OCI-M1 (cell line): Measurements from ENCODE around the gene RABEP1.

Source experiments
- DNase-seq: peaks from one replicate; lab custom pipeline; 2025; lab: John Stamatoyannopoulos, UW

Gene RABEP1

DNA sequence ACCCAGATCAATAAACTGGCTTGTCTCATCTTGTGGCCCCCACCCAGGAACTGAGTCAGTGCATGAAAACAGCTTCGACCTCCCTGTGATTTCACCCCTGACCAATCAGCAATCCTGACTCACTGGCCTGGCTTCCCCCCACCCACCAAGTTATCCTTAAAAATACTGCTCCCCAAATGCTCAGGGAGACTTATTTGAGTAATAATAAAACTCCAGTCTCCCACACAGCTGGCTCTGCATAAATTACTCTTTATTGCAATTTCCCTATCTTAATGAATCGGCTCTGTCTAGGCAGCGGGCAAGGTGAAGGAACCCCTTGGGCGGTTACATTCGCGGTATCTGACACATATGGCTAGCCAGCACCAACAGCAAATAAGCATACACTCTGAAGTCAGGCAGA, 9.8 kb upstream of the RABEP1 start:
- DNase-seq: no peak

DNA sequence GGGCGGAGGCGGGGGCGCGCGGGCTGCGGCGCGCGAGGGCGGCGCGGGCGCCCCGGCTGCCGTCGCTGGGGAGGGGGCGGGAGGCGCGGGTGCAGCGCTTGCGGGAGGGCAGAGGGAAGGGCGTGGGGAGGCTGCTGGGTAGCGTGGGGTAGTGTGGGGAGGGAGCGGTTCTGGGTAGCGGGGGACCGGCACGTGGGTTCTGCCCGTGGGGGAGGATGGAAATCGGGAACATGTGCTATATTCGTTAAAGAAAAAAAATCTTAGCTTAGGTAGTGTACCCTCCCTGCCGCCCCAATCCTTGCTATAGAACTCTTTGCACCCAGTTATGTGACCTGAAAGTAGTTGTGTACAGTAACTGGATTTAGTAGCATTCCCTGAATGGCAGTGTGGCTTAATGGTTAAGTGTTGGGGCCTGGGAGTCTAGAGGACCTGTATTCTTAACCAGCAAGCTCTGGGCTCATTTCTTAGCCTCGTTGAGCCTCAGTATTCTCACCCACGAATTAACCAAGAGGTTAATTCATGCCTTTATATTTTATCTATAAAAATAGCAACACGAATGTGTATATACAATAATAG, 646 bp downstream of the RABEP1 start:
- peak; percentile 77 for DNase-seq

DNA sequence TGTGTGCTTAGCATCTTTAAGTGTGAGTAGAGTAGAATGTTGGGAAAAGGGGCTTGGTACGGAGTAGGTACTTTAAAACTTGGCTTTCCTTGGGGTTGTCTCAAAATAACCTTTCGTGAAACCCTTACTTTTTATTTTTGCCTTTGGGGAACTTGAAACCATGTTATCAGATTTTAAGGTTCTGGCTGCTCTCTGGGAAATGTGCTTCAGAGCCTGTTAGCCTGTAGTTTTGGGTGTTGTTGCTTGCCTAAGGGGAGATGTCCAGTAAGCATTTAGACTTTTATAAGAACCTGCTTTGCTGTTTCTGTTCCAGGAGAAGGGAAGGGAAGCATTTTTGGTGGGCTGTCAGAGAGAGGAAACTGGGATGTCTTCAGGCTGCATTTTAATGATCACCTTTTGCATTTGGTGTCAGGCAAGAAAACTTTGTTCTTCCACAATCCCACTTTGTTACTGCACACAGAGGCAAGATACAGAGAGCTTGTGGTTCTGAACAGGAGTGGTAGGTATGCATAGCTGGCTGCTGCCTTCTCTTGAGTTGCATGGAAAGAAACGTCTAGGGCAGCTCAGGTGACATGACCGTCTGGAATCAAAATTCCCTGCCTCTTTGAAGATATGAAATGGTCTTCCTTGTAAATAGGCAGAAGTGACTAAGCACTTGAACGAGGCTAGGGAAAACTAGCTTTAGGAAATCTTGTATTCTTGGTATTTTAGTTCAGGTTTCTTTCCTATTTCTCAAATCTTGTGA, 1.7 kb downstream of the RABEP1 start:
- DNase-seq: peak; percentile 88

DNA sequence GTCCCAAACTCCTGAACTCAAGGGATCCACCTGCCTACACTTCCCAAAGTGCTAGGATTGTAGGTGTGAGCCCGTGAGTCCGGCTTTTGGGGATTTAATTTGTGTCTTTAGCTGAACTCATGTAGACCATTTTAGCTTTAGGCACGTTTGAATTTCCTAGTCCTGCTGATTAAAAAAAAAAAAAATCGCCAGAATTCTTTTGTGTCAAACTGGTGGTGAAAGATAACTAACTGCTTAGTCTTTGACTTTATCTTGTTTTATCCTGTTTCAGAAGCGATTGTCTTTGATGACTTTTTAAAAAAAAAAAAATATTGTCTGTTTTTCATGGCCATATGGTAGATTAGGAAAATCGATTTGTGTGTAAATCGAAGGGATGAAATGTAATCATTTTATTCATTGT, 2.6 kb downstream of the RABEP1 start:
- peak; percentile 58 for DNase-seq

DNA sequence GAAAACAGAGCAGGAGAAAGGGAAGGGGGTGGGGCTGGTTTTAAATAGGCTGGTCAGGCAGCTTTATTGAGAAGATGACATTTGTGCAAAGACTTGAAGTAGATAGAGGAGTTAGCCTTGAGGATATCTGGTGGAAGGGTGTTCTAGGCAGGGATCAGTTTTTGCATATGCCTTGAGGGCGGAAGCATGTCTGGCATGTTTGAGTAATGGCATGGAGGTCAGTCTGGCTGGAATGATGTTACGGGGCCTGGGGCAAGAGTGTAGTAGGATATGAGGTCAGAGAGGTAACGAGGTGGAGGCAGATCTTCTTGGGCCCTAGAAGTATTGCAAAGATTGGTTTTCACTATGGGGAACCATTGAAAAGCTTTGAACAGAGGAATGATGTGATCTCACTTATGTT, 4.8 kb downstream of the RABEP1 start:
- no peak for DNase-seq

DNA sequence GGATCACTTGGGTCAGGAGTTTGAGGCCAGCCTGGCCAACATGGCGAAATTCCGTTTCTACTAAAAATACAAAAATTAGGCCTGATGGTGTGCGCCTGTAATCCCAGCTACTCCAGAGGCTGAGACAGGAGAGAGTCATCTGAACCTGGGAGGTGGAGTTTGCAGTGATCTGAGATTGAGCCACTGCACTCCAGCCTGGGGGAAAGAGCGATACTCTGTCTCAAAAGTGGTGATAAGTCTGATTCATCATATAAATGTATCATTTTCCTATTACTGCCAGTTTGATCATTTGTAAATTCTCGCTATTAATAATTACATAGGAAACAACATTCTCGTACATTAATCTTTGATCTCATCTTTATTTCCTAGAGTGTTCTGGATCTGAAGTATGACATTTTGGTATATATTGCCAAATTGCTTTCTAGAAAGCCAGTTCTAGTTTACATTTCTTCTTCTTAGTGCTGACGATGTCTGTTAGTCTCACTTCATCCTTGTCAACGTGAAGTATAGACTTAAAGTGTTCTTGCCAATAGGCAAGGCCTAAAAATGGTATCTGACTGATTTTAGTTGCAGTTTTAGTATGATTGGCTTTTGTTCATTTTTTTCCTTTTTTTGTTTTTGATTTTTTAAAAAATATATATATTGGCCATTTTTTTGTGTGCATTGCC, 9.7 kb downstream of the RABEP1 start:
- DNase-seq: no peak

DNA sequence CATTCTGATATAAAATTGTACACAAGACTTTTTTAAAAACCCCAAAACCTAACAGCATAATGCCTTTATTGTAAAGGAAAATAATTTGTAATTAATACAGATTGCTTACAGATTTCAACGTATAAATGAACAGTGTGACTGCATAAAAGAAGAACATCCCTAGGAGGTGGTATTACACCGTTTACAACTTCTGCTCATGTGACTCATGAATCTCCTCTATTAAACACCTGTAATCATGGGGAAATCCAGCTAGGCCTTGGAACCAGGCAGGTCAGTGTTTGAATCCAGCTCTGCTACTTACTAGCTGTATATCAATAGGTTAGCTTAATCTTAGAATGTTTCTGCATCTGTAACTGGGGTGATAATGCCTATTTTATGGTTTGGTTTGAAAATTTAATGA, 15.2 kb downstream of the RABEP1 start:
- no peak for DNase-seq

DNA sequence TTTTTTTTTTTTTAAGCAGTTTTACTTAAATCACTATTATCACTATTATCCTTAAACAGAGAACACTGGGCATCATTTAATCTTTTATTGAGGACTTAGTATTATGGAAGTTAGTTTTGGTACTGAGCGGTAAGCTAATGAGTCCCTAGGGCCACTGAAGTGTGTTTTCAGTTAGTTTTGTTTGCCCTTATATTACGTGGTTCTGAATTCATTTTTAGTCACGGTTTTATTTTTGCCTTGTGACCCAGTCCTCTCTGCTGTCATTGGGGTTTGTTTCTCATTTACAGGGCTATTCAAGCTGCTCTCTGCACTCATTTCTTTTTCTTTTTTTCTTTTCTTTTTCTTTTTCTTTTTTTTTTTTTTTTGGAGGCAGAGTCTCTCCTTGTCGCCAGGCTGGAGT, 17.3 kb downstream of the RABEP1 start:
- DNase-seq: no peak

DNA sequence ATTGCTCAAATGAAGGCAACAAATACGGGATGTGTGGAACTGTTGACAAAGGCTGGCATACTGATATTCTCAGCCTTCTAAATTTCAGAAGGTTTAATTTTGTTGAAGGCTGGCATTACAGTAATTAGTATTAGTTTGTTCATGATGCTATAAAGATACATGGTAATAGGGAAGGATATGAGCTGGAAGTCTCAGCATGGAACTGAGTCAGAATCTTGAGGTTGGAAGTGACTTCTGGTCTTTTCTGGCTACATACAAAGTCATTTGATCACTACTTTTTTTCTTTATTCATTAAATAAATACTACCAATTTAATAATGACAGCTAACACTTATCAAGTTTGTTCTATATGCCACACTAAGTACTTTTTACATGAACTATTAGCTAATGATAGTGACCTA, 22.6 kb downstream of the RABEP1 start:
- DNase-seq: no peak

DNA sequence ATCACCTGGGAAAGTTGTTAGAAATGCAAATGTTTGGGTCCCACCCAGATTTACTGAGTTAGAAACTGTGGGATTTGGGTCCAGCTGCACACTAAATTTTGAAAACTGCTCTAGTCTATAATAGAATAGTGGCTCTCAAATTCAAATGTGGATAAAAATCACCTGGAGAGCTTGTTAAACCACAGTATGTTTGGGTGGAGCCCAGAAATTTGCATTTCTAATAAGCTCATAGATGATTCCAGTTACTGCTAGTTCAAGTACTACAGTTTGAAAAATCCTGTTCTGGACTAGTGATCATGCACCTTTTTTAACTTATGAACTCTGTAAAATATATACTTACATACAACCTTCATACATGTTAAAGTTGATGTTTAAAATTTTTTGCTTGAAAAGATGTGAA, 27.8 kb downstream of the RABEP1 start:
- no peak for DNase-seq

DNA sequence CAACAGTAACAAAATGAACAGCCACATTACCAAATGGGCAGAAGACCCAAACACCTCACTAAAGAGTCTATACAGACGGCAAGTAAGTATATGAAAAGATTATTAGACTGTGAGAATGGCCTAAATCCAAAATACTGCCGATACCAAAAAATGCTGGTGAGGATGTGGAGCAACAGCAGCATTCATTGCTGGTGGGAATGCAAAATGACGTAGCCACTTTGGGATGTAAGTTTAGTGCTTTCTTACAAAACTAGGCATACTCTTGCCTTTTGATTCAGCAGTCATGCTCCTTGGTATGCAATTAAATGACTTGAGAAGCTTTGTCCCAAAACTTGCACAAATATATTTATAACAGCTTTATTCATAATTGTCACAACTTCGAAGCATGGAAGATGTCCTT, 43.8 kb downstream of the RABEP1 start:
- no peak for DNase-seq

DNA sequence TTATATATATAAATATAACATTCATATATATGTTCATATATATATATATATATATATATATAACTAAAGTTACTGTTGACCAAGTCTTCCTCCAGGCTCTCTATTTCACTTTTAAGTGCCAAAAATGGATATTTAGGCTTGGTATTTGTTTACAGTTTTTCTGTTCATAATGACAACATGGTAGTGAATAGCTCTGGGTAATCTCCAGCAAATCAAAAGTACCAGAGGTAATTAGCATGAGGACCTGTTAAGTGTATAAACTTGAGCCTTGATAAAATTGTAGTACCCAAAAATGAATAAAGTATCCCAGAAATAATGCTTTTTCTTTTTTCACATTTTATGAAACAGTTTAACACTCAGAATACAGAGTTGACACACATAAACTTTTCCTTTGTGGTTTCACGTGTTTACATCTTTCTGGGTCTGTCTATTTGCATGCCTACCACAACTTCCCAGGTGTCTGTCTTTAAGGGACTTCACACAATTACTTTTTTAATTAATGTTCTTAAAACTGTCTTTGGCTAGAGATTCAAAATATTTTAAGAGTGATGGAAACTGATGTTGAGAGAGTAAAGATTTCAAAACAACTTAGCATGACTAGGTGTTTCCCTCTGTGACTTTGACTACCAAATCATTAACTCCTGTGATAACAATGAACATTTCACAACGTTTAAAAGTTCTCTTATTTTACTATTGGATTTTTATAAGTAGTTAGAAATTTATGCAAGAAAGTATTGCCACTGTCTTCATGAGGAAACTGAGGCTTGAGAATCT, 47.9 kb downstream of the RABEP1 start:
- no peak for DNase-seq

DNA sequence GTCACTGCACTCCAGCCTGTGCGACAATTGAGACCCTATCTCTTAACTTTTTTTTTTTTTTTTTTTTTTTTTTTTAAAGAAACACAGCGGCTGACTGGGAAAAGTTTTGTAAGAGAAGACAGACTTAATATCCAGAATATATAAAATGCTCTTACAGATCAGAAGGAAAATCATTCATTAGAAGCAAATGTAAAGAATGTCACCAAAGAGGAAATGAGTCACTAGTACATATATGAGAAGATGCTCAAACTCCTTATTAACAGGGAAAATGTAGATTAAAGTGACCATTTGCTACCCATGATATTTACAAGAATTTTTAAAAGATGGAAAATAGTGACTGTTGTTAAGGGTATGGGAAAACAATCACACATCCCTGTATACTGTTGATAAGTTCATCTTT, 48.9 kb downstream of the RABEP1 start:
- DNase-seq: no peak

DNA sequence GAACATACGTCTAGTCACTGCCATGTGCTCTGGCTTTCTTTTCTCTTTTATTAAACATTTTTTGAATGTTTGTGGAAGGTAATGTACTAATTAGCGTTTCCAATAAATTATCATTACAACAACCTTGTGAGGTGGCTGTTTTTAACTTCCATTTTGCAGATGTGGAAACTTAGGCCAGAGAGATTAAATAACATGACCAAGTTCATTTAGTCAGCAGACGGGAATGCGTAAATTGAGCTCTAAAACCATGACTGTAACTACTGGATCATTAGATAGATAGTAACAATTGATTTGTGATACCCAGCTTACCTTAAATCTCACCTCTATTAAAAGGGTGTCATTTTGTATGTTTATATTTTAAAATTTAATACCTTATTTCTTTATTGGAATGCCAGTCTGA, 49.4 kb downstream of the RABEP1 start:
- DNase-seq: no peak

DNA sequence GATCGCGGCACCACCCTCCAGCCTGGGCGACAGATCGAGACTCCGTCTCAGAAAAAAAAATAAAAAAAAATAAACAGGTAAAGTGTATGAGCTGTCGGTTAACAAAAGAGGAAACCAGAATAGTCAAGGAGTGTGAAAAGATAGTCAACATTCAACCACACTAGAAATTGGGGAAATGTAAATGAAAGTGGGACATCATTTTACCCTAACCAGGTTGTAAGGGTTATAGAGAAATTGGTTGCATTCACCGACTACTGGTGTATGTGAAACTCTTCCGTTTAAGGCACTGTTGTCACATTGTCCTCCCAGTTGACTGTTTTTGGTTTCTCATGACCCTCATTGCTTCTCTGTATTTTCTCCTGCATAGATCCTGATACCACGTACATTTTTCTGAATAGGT, 62.8 kb downstream of the RABEP1 start:
- DNase-seq: no peak

DNA sequence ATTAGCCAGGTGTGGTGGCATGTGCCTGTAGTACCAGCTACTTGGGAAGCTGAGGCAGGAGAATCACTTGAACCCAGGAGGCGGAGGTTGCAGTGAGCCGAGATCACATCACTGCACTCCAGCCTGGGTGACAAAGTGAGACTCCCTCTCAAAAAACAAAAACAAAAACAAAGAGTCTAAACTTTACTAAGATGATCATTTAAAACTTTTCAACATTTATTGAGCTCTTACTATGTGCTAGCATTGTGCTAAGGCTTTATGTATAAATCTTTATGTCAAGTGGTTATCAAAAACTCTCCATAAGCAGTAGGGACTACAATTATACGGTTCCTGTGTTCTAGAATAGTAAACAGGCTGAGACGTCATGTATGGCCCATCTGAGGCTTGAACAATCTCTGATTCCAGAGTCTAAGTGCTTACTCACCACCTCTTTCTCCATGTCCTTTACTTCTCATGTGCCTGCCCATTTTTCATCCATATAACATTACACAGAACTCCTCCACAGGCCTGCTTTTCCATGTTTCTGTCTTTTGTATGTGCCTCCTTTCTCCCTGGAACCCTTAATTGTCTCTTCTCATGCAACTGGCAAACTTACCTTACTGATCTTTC, 70.7 kb downstream of the RABEP1 start:
- no peak for DNase-seq

DNA sequence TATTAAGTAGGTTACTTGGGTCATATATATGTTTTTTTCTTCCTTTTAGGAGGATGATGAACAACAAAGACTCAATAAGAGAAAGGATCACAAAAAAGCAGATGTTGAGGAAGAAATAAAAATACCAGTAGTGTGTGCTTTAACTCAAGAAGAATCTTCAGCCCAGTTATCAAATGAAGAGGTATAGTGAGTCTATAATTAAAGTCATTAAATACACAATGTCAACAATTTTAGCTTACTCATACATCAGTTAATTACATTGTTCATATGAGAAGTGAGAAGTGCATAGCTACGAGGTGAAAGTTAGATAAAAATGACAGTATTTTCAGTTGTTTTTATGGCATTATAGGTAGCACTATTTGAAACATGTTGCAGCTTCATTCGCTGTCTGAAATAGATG, 72.2 kb downstream of the RABEP1 start:
- DNase-seq: no peak

DNA sequence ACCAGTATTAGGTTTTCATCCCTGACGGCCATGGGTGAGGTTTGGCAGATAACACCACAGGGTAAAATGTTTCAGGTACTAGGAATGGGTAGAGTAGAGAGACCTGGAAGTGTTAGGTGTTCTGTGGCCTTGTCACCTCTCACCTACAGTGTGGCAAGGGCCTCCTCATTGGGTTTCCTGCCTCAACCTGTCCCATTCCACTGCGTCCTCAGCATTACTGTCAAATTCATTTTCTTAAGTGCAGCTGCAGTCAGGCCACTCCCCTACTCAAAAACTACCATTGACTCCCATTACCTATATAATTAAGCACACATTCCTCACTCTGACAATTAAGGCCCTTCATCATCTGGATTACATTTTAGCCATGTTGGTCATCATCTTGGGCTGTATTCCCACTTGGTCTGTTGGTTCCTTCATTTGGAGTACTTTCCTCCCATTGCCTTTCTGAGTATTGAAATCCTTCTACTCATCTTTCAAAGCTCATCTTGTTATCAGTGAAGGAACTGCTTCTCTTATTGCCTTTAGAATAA, 72.9 kb downstream of the RABEP1 start:
- no peak for DNase-seq

DNA sequence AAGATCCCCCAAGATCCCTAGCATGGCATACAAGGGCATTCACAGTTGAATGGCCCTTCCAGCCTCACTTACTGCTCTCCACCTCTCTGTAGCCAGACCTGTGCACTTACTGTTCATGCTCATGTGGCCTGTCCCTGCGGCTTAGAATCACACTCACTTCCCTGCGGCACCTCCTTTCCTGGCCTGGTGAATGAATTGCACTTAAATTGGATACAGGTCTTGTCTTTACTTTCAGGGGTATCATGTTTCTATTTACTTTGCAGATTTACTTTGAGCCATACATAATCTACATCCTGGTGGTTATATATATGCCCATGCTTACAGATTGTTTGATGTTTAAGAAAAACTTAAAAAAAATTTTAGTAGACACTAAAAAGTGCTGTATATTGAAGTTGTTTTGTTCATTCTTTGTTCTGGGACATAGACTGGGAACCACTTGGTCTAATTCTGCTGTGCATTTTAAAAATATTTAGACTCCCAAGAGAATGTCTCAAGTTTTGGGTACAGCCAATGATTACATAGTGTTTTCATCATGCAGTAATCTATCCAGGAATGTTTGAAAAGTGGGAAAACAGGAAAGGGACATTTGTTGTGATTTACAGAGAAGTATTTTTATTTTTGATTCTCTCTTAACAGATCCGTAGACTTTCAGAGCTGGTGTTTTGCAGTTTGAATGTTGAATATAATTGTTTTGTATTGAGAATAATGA, 73.5 kb downstream of the RABEP1 start:
- no peak for DNase-seq

DNA sequence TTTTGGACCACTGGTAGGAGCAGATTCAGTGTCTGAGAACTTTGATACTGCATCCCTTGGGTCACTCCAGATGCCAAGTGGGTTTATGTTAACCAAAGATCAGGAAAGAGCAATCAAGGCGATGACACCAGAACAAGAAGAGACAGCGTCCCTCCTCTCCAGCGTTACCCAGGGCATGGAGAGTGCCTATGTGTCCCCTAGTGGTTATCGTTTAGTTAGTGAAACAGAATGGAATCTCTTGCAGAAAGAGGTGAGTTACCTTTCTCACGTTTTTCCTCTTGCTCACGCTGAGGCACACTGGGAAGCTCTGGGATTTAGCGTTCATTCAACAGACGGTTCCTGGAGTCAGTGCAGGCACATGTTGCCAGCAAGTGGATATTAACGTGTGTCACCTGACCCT, 79.3 kb downstream of the RABEP1 start:
- no peak for DNase-seq

DNA sequence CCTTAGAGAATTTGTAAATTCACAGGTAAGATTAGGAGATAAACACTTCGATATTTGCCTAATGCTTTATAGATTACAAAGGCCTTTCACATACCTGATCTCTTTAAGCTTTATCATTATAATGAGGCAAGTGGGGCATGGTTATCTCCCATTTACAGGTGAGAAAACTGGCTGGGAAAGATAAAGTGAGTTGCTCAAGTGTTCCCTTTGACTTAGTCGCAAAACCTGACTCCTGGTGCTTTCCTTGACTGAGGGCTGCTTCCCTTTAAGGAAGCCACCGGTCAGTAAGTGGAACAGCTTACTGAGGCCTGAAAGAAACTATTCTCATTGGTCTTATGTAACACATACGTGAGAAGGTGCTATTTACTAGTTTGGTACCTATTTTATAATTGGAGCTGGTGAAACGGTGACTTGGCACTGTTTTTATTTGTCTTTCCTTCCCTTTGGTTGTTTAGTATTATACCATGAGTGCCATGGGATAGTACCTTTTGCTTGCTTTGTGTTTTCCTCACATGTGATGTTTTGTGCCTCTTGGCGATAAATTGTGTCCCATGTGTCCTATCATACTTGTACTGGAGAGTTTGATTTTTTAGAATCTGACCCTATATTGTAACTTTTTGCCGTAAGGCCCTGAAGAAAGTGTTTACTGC, 80.2 kb downstream of the RABEP1 start:
- no peak for DNase-seq
